IMR-90 (cell line): ENCODE measurements around the gene ALK. TPM values are rescaled to one million over a fixed set of nuclear protein-coding genes. Genes with fewer than 3 reads are reported as not detected.
"Not testable (repeated sequence)": the region's sequence is repeated elsewhere in the genome, so short reads cannot be mapped to it uniquely, and the experiment has no call there.

Source experiments
- ATAC-seq: fragments of 200-7000 bp; cut with Tn5 transposase; 2 replicates; pipeline ENCODE4 v1.9.1; 2020; ENCODE audit warnings: low read depth, mild to moderate bottlenecking, moderate library complexity
- BruUV-seq: library from RNA; stranded (reverse); fragments of 400-500 nt; replicated peaks from 2 replicates; lab custom pipeline; 2021; lab: Mats Ljungman, UMichigan
- CTCF ChIA-PET: fragments of 300-600 bp; formaldehyde crosslinking; extraction: SDS; loops from one replicate; lab custom pipeline; 2021; ENCODE audit warnings: antibody characterized with exemption; lab: Yijun Ruan, JAX
- POLR2A ChIA-PET: fragments of 300-600 bp; sonication (Branson Sonifier 250); formaldehyde crosslinking; loops from one replicate; lab custom pipeline; 2022; ENCODE audit warnings: antibody characterized with exemption; ENCODE audit not compliant: unreplicated experiment; lab: Charles Lee
- DNase-seq: peaks from one replicate; pipeline ENCODE4 v3.0.0; 2013
- H2AFZ ChIP-seq: replicated peaks from 2 replicates; pipeline ENCODE3; 2013; ENCODE audit warnings: low read length, mild to moderate bottlenecking; ENCODE audit not compliant: poor library complexity
- H2AK5ac ChIP-seq: 2 replicates; pipeline ENCODE4 v1.6.1; 2013; ENCODE audit warnings: low read depth, low read length, inconsistent platforms
- H2AK9ac ChIP-seq: replicated peaks from 2 replicates; pipeline ENCODE3; 2013; ENCODE audit warnings: mild to moderate bottlenecking, low read depth, low read length, moderate library complexity; ENCODE audit not compliant: poor library complexity
- H2BK120ac ChIP-seq: 2 replicates; pipeline ENCODE4 v1.6.1; 2013; ENCODE audit warnings: low read depth, low read length, inconsistent platforms
- H2BK15ac ChIP-seq: 3 replicates; pipeline ENCODE4 v1.6.1; 2013; ENCODE audit warnings: low read depth, low read length, inconsistent platforms
- H2BK20ac ChIP-seq: 2 replicates; pipeline ENCODE4 v1.6.1; 2013; ENCODE audit warnings: low read depth, mild to moderate bottlenecking, inconsistent platforms, low read length, moderate library complexity
- H2BK5ac ChIP-seq: 2 replicates; pipeline ENCODE4 v1.6.1; 2013; ENCODE audit warnings: mild to moderate bottlenecking, low read depth, low read length, inconsistent platforms; ENCODE audit not compliant: poor library complexity, severe bottlenecking
- H3K14ac ChIP-seq: replicated peaks from 2 replicates; pipeline ENCODE4 v1.6.1; 2013; ENCODE audit warnings: low read depth, low read length, inconsistent platforms
- H3K18ac ChIP-seq: 2 replicates; pipeline ENCODE4 v1.6.1; 2013; ENCODE audit warnings: low read depth, low read length, control low read depth
- H3K23ac ChIP-seq: 2 replicates; pipeline ENCODE4 v1.6.1; 2013; ENCODE audit warnings: low read depth, low read length, inconsistent platforms
- H3K27ac ChIP-seq: 2 replicates; pipeline ENCODE4 v1.5.1; 2013; ENCODE audit warnings: mild to moderate bottlenecking, control low read depth, low read length; ENCODE audit not compliant: insufficient read depth
- H3K27me3 ChIP-seq: 2 replicates; pipeline ENCODE4 v1.6.1; 2013; ENCODE audit warnings: low read length; ENCODE audit not compliant: control insufficient read depth, insufficient read depth
- H3K36me3 ChIP-seq: 2 replicates; pipeline ENCODE4 v1.6.1; 2013; ENCODE audit warnings: low read length, mixed read lengths; ENCODE audit not compliant: control insufficient read depth, insufficient read depth
- H3K4ac ChIP-seq: 2 replicates; pipeline ENCODE4 v1.6.1; 2013; ENCODE audit warnings: low read depth, low read length, inconsistent platforms
- H3K4me1 ChIP-seq: 2 replicates; pipeline ENCODE4 v1.6.1; 2013; ENCODE audit warnings: low read length, mixed read lengths; ENCODE audit not compliant: control insufficient read depth, insufficient read depth
- H3K4me2 ChIP-seq: 2 replicates; pipeline ENCODE4 v1.6.1; 2013; ENCODE audit warnings: low read depth, mild to moderate bottlenecking, control low read depth, low read length, moderate library complexity
- H3K4me3 ChIP-seq: 2 replicates; pipeline ENCODE4 v1.5.1; 2013; ENCODE audit warnings: low read depth, mild to moderate bottlenecking, control low read depth, low read length, moderate library complexity; ENCODE audit not compliant: insufficient read depth
- H3K56ac ChIP-seq: 2 replicates; pipeline ENCODE4 v1.6.1; 2013; ENCODE audit warnings: low read length, inconsistent platforms; ENCODE audit not compliant: insufficient read depth; ENCODE audit errors: extremely low read depth
- H3K79me1 ChIP-seq, 2 experiments: 2 replicates each; pipeline ENCODE4 v1.6.1; 2013; ENCODE audit warnings: low read length in 2 of 2, inconsistent platforms in 1 of 2, low read depth in 1 of 2
- H3K9ac ChIP-seq: 2 replicates; pipeline ENCODE4 v1.6.1; 2013; ENCODE audit warnings: low read depth, low read length, control low read depth
- H3K9me1 ChIP-seq: 2 replicates; pipeline ENCODE4 v1.6.1; 2013; ENCODE audit warnings: low read length, inconsistent platforms; ENCODE audit not compliant: insufficient read depth
- H3K9me3 ChIP-seq: 2 replicates; pipeline ENCODE4 v1.6.1; 2013; ENCODE audit warnings: low read length; ENCODE audit not compliant: control insufficient read depth, insufficient read depth
- H4K20me1 ChIP-seq: 2 replicates; pipeline ENCODE4 v1.6.1; 2013; ENCODE audit warnings: low read length, inconsistent platforms; ENCODE audit not compliant: insufficient read depth
- H4K5ac ChIP-seq: 2 replicates; pipeline ENCODE4 v1.6.1; 2013; ENCODE audit warnings: mild to moderate bottlenecking, low read depth, low read length, control low read depth
- H4K8ac ChIP-seq, 2 experiments: 2 replicates each; pipeline ENCODE4 v1.6.1; 2013; ENCODE audit warnings: low read depth in 2 of 2, low read length in 2 of 2, control low read depth in 1 of 2, inconsistent platforms in 1 of 2
- H4K91ac ChIP-seq: 2 replicates; pipeline ENCODE4 v1.6.1; 2013; ENCODE audit warnings: low read depth, low read length, inconsistent platforms; ENCODE audit not compliant: insufficient read depth
- WGBS, 2 experiments: methylation state at CpG; one replicate each; pipeline versions ENCODE4 v1.1.5 to v1.1.7; 2013; ENCODE audit warnings: missing lambda C conversion rate in 2 of 2; ENCODE audit not compliant: insufficient read length in 1 of 2; ENCODE audit errors: extremely low coverage in 2 of 2; 5-methylcytosine and 5-hydroxymethylcytosine counted together
- dilution Hi-C: fragments of 300-500 bp; cut with HindIII; formaldehyde crosslinking; loops from one replicate; pipeline ENCODE4 v1.14.3; 2018; ENCODE audit warnings: low sequenced_read_pairs; ENCODE audit not compliant: unreplicated experiment
- in situ Hi-C: fragments of 300-500 bp; cut with MboI; formaldehyde crosslinking; loops from 3 replicates; pipeline ENCODE4 v1.14.3; 2019; ENCODE audit warnings: low sequenced_read_pairs, inconsistent platforms, mixed read lengths
- intact Hi-C: fragments of 100-400 bp; cut with micrococcal nuclease; formaldehyde crosslinking; loops from 2 replicates; pipeline ENCODE4 v1.10.0; 2022
- polyA plus RNA-seq, 3 experiments: library from polyadenylated mRNA; depleted of rRNA; stranded (reverse); fragments of >200 nt; gene quantifications; 2 replicates each; pipeline ENCODE4 v1.2.3, GENCODE V29; 2012; ENCODE audit warnings: low replicate concordance in 1 of 3
- total RNA-seq: library from RNA; depleted of rRNA; stranded (reverse); fragments of >200 nt; gene quantifications from 2 replicates; pipeline ENCODE4 v1.2.3, GENCODE V29; 2012

The ALK gene
- total and polyA plus RNA-seq, 2 of the 4 experiments (the other 2 are of a cell fraction): not detected

DNA sequence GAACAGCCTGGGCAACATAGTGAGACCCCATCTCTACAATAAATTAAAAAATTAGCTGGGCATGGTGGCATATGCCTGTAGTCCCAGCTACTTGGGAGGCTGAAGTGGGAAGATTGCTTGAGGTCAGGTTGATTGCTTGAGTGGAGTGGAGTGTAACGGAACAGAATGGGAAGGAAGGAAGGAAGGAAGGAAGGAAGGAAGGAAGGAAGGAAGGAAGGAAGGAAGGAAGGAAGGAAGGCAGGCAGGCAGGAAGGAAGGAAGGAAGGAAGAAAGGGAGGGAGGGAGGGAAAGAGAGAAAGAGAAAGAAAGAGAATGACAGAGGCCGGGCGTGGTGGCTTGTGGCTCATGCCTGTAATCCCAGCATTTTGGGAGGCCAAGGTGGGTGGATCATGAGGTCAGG, 170.9 kb downstream of the ALK start:
- H3K27ac ChIP-seq, H3K56ac ChIP-seq, H2BK15ac ChIP-seq, H4K8ac ChIP-seq, H2BK20ac ChIP-seq, H3K79me1 ChIP-seq, H3K9me3 ChIP-seq, H4K5ac ChIP-seq, H2AK5ac ChIP-seq, H3K4me2 ChIP-seq, H3K23ac ChIP-seq, H4K91ac ChIP-seq, H2AFZ ChIP-seq, dilution Hi-C loops, H3K14ac ChIP-seq, H2BK5ac ChIP-seq, H3K4me1 ChIP-seq, BruUV-seq, H3K9ac ChIP-seq, H3K9me1 ChIP-seq, H3K36me3 ChIP-seq, H3K27me3 ChIP-seq, H3K4me3 ChIP-seq, H2BK120ac ChIP-seq, ATAC-seq, H2AK9ac ChIP-seq, DNase-seq, H3K18ac ChIP-seq, intact Hi-C loops, in situ Hi-C loops, H4K20me1 ChIP-seq, H3K4ac ChIP-seq, POLR2A ChIA-PET: not testable (repeated sequence)
- WGBS, 2 experiments: 100% methylated on average over 1 of the region's 3 CpGs; no CpG with 5 or more reads in 1 of the 2 experiments
- CTCF ChIA-PET: interaction anchor here (0.7 kb wide), 1 partner anchor 30 kb away, joined by 4 read pairs; no protein-coding TSS in a partner anchor
